Uterus (tissue), 2 donors: ENCODE measurements around the gene PTPRD.

Source experiments
- CTCF ChIP-seq, 4 experiments: fragments of 200-600 bp in 2 of 4; fragments of 450-650 bp in 2 of 4; sonication (generic) in 2 of 4; IDR thresholded peaks; one replicate each; pipeline ENCODE4 v1.5.1; 2016 to 2019; ENCODE audit warnings: antibody characterized with exemption in 4 of 4, mild to moderate bottlenecking in 2 of 4, moderate library complexity in 1 of 4
- POLR2A ChIP-seq, 2 donors: fragments of 450-650 bp; IDR thresholded peaks; one replicate each; pipeline ENCODE4 v1.6.1; 2016; ENCODE audit warnings: antibody characterized with exemption in 2 of 2, mild to moderate bottlenecking in 1 of 2, moderate library complexity in 1 of 2

DNA sequence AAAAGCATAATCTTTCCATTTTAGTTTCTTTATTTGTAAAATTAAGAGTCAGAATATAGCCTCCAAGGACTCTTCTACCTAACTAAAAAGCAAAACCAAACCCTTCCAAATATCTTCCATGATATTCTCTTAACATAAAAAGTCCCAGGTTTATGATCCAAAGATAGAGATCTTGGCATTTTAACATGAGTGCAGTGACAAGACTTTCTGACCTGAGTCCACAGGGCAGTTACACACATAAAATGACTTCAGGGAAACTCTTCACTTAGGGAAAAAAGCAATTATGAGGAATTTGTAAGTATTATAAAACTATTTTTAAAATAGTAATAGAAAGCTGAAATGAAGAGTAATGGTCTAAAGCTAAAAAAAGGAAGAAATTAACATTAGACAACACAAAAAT is 2040.6 kb downstream of the PTPRD start:
- TF ChIP-seq CTCF (IDR thresholded peaks at IDR 0.05) (no peak), POLR2A (IDR thresholded peaks at IDR 0.05) (no peak)
